Fibroblast of mammary gland (primary cell): ENCODE measurements around the gene FNBP1.
"Not testable (repeated sequence)": the region's sequence is repeated elsewhere in the genome, so short reads cannot be mapped to it uniquely, and the experiment has no call there.

Experiments used
- DNase-seq: peaks from one replicate; pipeline ENCODE4 v3.0.0-alpha.2; 2010; ENCODE audit warnings: low read depth
- H3K4me3 ChIP-seq: 2 replicates; pipeline ENCODE4 v1.5.1; 2011; ENCODE audit warnings: low read depth, mild to moderate bottlenecking, low read length, moderate library complexity; ENCODE audit not compliant: control insufficient read depth
- TF ChIP-seq, protein P1 (sequence below): conservative IDR thresholded peaks from 2 replicates; pipeline ENCODE4 v1.5.1; 2011; ENCODE audit warnings: low read depth, low read length, inconsistent platforms; ENCODE audit not compliant: control insufficient read depth, insufficient read depth

FNBP1 gene

DNA sequence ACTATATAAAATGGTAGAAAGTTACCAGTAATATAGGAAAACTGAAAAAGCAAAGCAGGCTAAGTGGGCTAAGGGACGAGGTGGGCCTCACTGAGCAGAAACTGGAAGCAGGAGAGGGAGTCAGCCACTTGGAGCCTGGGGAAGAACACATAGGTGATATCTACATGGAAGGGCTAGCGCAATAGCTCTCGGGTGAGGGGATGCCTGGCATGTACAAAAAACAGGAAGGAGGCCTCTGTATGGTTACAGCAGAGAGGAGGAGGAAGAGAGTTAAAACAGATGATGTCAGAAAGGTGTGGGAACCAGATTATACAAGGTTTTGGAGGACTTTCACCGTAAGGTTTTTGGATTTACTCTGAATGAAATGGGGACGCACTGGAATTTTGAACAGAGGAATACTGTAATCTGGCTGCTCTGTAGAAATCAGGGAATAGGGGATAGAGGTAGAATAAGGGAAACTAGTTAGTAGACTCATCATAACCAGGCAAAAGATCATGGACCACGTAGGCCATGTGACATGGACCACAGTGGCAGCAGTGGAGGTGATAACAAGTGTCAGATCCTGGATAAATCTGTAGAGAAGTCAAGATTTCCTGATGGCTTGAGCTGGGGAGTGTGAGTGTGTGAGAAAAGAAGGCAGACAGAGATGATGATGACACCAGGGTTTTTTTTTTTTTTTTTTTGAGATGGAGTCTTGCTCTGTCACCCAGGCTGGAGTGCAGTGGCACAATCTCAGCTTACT, 52.5 kb downstream of the FNBP1 start:
- TF ChIP-seq, protein P1, sequence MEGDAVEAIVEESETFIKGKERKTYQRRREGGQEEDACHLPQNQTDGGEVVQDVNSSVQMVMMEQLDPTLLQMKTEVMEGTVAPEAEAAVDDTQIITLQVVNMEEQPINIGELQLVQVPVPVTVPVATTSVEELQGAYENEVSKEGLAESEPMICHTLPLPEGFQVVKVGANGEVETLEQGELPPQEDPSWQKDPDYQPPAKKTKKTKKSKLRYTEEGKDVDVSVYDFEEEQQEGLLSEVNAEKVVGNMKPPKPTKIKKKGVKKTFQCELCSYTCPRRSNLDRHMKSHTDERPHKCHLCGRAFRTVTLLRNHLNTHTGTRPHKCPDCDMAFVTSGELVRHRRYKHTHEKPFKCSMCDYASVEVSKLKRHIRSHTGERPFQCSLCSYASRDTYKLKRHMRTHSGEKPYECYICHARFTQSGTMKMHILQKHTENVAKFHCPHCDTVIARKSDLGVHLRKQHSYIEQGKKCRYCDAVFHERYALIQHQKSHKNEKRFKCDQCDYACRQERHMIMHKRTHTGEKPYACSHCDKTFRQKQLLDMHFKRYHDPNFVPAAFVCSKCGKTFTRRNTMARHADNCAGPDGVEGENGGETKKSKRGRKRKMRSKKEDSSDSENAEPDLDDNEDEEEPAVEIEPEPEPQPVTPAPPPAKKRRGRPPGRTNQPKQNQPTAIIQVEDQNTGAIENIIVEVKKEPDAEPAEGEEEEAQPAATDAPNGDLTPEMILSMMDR: no peak
- H3K4me3 ChIP-seq: no peak overlapping the region
- DNase-seq: no peak

DNA sequence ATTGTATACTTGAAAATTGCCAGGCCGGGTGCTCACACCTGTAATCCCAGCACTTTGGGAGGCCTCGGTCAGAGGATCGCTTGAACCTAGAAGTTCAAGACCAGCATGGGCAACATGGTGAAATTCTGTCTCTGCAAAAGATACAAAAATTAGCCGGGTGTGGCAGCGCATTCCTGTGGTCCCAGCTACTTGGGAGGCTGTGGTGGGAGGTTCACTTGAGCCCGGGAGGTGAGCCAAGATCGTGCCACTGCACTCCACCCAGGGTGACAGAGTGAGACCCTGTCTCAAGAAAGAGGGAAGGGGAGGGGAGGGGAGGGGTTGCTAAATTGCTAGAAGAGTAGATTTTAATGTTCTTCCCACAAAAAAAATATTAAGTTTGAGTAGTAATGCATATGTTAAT, 53.2 kb downstream of the FNBP1 start:
- TF ChIP-seq, protein P1: no peak
- no peak overlapping the region for H3K4me3 ChIP-seq
- peak; percentile 47 for DNase-seq

DNA sequence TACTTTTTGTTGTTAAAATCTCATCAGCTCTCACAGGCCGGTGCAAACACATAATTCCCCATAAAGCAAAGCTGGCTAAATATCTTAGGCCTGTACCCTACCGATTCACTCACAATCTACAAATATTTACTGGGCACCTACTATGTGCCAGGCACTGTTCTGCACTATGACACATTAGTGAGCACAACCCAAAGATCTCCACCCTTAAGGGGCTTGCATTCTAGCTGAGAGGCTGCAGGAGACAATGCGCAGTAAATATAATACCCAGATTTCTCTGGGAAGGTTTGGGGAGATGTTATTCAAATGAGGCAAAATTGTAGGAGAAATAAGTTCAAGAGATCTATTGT, 53.7 kb downstream of the FNBP1 start:
- no peak for DNase-seq
- H3K4me3 ChIP-seq: no peak overlapping the region
- TF ChIP-seq, protein P1: no peak

DNA sequence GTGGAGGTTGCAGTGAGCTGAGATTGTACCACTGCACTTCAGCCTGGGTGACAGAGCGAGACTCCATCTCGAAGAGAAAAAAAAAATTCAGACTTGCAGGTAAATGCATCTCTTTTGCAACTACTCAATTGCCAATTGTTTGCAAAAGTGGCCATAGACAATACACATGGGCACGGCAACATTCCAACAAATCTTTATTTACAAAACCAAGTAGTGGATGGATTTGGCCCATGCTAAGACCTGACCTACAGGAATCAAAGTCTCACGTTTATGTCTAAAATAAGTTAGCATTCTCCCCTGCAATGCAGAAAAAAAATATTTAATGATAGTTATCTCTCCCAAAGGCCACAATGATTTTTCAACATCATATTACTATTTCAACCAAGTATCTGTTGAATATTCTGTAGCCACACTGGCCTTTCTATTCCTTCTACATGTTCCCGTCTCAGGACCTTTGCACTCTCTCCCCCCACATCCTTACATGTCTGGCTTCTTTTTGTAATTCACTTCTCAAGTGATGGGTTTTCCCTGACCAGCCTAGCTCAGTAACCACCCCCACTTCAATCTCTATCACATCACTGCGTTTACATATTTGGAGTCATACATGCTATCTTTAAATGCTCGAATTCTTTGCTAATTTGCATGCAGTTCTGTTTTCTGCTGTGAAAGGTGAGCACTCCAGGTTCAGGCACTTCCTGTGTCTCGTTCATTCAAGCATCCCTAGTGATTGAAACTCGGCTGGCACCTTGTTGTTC, 54.2 kb downstream of the FNBP1 start:
- TF ChIP-seq, protein P1: no peak

DNA sequence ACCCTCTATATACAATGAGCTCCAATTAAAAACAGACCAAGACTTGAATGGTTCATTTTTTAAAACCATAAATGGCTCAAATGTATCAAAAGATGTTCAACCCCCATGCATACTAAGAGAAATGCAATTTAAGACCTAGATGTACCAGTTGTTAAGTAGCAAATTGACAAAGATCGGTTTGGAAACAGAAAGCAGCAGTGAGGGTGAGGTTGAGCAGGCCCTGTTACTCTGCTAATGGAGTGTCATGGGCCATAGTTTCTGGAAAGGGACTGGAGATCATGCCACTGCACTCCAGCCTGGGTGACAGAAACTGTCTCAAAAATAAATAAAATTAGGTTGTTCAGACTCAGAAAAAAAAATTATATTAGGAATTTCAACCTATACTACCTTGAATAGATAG, 55.0 kb downstream of the FNBP1 start:
- H3K4me3 ChIP-seq: no peak overlapping the region
- TF ChIP-seq, protein P1: no peak
- no peak for DNase-seq

More for the DNA sequence above, 54.2 kb downstream of the FNBP1 start:
- DNase-seq: no peak
- no peak overlapping the region for H3K4me3 ChIP-seq

DNA sequence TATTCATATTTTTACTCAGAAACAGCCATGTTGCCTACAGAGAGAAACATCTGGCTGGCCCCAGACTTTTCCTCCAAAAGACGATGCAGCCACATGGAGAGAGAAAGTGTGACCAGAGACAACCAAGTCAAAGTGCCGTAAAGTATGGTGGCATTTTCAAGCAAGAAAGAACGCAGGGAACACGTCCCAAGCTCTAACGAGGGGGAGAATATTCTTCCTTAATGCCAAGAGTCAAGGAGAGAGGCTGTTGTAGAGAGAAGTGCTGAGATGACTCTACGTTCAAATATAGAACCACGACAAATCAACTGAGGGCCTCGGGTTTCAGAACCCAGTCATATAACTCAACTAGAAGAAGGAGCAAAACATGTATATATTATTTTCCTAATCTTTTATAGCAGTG, 55.9 kb downstream of the FNBP1 start:
- H3K4me3 ChIP-seq: no peak overlapping the region
- no peak for DNase-seq
- TF ChIP-seq, protein P1: no peak

DNA sequence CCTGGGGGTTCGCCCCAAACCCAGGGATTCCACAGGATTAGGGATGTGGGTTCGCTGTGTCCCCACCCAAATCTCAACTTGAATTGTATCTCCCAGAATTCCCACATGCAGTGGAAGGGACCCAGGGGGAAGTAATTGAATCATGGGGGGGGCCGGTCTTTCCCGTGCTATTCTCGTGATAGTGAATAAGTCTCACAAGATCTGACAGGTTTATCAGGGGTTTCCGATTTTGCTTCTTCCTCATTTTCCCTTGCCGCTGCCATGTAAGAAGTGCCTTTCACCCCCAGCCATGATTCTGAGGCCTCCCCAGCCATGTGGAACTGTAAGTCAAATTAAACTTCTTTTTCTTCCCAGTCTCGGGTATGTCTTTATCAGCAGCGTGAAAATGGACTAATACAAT, 58.4 kb downstream of the FNBP1 start:
- H3K4me3 ChIP-seq, DNase-seq: not testable (repeated sequence)
